GM21423 (cell line): ENCODE results near the gene MAGI2.

Experiments
- ATAC-seq: cut with Tn5 transposase; IDR thresholded peaks from one replicate; pipeline ENCODE4 v1.9.1; 2021; ENCODE audit warnings: mild to moderate bottlenecking, moderate library complexity; ENCODE audit not compliant: unreplicated experiment

MAGI2 gene

DNA sequence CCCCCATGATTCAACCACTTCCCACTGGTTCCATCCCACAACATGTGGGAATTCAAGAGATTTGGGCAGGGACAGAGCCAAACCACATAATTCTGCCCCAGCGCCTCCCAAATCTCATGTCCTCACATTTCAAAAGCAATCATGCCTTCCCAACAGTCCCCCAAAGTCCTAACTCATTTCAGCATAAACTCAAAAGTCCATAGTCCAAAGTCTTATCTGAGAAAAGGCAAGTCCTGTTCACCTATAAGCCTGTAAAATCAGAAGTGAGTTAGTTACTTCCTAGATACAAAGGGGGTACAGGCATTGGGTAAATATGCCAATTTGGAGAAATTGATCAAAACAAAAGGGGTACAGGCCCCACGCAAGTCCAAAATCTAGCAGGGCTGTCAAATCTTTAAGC lies 272.9 kb downstream of the MAGI2 start:
- no peak for ATAC-seq

DNA sequence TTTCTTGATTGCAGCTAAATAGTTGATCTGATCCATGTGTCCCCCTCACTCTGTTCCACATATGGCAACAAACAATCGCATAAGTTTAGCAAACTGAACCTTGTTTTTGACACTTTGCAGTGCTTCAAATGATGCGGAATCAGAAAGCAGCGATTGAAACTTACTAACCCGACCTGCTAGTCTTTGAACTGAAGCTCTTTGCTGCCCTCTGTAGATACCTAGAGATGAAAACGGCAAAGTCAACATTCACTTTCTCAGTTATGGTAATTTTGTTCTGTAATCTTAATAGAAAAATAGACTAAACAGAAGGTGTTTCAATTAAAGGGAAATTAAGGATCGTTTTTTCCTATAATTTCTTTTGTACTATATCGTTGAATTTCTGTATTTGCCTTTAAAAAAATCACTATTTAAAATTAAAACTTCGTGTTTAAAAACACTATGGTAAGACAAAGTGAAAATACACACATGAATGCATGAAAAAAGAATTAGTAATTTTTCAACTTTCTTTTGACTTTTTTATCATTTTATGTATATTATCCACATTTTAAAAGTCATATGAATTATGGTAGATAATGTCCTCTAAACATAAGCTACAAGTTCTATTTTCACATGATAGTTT lies 276.5 kb downstream of the MAGI2 start:
- ATAC-seq: no peak

DNA sequence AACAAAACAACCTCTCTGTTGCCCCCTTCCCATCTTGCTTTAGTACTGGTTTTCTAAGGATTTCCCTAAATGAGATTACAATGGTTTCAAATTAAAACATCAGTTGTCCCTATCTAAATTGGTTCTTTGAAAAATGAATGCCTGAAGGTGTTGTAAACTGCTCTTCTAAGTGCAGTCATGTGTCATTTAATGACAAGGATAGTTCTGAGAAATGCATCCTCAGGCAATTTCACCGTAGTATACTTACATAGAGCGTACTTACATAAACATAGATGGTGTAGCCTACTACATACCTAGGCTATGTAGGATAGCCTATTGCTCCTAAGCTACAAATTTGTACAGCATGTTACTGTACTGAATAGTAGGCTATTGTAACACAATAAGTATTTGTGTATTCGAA lies 278.1 kb downstream of the MAGI2 start:
- no peak for ATAC-seq

DNA sequence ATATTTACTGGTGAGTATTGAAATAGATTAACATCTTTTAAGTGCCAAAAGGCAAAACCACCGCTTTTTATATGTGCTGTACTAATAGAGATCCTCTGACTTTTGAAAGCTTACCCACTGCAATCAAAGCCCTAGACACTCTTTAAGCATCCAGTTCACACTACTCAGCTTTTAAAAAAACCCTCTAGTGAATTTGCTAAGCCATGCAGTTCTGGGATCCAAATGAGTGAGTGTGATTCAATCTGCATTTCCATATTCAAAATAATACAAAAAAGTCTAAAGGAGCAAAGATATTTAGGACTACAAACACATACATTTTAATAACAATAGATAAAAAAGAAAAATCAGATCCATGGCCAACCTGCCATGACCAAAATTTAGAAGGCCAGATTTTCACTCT lies 288.2 kb downstream of the MAGI2 start:
- ATAC-seq: no peak

DNA sequence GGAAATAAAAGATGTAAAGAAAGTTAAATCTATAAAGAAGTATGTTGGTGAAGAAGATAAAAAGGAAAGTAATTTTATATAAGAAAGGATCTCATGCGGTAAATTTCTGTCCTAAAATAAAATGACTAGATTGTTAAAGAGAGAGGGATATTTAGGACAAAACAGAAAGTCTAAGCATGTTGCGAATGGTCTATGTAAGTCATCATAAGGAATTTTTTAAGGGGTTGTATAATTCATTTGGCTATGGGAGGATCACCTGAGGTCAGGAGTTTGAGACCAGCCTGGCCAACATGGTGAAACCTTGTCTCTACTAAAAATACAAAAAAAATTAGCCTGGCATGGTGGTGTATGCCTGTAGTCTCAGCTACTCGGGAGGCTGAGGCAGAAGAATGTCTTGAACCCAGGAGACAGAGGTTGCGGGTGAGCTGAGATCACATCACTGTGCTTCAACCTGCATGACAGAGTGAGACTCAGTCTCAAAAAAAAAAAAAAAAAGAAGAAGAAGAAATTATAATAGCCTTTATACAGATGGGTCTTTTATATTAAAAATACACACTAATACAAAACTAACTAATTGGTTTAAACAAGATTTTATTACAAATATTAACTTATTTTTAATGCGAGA lies 294.3 kb downstream of the MAGI2 start:
- no peak for ATAC-seq

DNA sequence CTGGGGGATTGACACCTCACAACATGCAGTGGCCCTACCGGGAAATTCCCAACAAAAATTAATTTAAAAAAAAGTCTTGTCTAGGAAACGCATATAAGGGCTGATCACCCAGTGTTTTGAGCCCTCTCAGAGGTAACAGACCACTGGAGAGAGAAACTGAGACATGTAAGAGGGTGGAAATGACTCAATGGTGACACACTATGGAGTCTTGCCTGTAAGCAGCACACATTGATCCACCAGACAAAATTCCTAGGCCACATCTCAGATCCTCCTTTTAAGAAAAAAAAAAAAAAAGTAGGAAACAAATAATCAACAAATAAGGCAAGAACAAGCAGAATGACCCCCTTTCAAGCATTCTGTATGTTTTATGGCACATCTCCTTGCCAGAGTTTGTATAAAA lies 296.2 kb downstream of the MAGI2 start:
- no peak for ATAC-seq

DNA sequence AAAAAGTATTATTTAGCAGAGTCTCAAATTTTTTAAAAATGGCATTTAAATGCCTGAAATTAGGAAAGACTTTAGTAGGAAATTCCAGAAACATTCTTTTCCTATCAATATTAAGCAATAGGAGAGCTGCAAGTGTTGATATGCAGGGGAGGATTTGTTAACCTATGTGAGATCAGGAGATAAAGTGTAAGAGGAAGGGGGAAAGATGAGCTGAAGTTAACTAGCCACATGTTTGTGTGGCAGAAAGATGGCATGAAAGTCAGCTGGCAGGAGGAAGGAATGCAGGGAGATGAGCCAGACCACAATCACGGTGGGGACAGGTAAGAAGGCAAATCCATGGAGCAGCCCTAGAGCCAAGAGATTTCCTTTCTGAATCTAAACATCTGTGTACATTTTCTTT lies 303.6 kb downstream of the MAGI2 start:
- no peak for ATAC-seq

DNA sequence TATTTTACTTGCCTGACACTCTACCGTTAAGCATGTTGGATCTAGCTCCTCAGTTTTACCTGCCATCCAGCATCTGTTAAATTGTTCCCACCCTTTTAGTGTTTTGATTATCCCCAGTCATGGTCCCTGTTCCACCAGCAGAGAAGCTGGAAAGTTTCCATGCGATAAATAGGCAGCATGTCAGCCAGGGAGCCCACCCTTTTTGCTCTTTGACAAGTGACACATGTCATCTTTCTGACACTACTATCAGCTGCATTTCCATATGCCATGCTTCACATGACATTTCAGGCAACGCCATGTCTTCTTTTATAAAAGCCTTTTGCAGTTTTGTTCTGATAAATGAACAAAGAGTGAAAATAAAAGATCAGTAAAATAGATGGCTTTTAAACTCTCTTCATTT lies 310.8 kb downstream of the MAGI2 start:
- ATAC-seq: no peak

DNA sequence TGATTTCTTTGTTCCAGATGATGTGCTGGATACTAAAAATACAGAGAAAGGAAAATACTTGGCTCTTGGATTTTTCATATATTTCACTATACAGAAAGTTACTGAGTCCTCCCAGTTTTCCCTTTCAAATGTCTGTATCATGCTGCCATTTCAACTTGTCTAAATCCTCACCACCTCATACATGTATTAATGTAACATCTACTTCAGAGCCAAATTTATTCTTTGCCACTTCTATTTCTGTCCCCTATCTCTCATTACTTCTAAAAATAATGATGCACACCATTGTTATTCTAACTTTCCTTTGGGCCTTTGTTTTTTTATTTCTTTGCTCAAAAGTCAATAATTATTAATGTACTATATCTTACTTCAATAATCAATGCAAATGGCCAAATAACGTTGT lies 312.2 kb downstream of the MAGI2 start:
- ATAC-seq: no peak

DNA sequence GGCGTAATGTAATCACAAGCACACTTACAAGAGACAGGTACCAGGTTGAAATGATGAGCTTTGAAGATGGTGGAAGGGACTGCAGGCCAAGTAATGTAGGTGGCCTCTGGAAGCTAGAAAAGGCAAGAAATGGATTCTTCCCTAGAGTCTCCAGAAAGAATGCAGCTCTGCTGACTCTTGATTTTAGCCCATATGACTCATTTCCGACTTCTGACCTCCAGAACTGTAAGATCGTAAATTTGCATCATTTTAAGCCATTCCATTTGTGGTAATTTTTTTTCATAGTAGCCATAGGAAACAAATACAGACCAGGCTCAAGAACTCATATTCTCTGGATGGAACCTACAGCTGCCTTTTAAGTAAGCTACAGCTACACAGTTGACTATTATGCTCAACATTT lies 315.5 kb downstream of the MAGI2 start:
- ATAC-seq: no peak

DNA sequence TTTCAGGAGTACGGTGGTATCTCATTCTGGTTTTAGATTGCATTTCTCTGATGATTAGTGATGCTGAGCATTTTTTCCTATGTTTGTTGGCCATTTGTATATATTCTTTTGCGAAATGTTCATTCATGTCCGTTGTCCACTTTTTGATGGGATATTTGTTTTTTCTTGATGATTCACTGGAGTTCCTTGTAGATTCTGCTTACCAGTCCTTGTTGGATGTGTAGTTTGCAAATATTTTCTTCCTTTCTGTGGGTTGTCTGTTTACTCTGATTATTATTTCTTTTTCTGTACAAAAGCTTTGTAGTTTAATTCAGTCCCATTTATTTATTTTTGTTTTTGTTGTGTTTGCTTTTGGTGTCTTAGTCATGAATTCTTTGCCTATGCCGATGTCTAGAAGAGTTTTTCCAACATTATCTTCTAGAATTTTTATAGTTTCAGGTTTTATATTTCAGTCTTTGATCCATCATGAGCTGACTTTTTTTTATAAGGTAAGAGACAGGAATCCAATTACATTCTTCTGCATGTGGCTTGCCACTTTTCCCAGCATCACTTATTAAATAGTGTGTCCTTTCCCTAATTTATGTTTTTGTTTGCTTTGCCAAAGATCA lies 320.5 kb downstream of the MAGI2 start:
- no peak for ATAC-seq

DNA sequence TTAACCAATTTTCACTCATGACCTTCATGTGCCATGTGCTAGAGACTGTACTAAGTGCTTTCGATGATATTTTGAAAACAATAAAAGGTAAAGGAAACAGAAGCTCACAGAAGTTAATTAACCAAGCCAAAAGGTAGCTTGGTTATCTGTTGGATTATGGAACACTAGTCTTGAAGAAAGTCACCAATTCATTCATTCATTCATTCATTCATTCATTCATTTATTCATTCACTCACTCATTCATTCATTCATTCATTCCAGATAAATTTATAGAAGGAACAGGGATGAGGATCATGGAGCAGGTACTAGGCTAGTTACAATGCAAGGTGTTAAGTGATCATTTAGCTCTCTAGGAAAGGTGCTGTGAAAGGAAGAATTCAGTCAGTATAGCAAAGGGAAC lies 322.8 kb downstream of the MAGI2 start:
- ATAC-seq: no peak

DNA sequence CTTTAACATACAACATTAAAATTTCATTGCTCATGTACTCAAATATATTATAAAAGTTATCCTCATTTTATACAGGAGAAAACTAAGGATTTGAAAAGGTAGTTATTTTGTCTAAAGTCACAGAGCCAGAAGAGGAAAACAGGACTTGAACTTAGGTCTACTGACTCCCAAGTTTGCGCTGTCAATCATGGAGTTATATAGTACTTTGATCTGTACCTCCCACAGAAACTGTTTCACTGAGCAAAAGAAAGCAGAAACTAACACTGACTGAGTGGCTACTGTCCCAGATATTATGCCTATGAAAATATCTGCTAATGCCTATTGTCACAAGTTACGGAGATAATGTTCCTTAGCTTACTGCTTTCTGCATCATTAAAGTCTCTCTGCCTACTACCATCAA lies 329.1 kb downstream of the MAGI2 start:
- ATAC-seq: no peak

DNA sequence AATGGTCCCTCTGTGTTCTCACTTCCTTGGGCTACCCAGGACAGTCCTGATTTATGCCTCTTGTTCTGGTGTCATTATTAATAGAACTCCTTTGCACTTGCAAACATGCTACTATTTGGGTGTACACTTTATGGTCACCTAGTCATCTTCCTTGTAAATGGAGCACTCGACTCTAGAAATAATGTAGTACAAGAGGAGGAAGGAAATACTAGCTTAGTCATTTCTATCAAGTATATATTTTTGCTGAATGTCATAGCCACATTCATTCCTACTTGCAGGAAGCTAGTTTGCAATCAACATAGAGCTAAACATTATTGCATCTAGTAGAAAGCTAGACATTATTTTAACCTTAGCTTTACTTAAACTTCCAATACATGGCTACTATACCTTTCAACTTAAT lies 335.3 kb downstream of the MAGI2 start:
- no peak for ATAC-seq

DNA sequence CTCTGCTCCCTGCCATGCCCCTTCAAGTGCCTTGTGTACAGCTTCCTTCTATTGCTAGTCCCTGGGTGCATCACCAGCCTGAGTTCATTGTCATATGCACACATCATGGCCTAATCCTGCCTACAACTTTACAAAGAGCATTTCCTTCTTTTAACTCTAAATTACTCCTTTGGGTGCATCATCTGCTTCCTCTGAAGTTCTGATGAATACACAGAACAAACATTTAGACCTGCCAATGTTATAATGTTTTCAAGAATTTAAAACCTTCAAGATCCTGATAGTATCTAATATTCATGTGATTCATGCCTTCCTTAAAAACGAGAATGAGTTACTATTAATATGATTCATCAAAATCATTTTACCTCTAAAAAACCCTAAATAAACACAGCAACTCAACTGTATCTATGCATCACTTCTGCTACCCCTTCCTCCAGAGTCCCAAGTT lies 357.1 kb downstream of the MAGI2 start:
- no peak for ATAC-seq

DNA sequence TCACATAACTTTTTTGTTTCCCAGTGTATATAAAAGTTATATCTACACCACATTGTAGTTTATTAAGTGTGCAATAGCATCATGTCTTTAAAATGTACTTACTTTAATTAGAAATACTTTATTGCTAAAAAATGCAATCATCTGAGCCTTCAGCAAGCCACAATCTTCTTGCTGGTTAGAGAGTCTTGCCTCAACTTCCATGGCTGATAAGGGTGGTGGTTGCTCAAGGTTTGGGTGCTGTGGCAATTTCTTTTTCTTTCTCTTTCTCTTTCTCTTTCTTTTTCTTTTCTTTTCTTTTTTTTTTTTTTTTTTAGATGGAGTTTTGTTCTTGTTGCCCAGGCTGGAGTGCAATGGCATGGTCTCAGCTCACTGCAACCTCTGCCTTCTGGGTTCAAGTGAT lies 360.0 kb downstream of the MAGI2 start:
- no peak for ATAC-seq

DNA sequence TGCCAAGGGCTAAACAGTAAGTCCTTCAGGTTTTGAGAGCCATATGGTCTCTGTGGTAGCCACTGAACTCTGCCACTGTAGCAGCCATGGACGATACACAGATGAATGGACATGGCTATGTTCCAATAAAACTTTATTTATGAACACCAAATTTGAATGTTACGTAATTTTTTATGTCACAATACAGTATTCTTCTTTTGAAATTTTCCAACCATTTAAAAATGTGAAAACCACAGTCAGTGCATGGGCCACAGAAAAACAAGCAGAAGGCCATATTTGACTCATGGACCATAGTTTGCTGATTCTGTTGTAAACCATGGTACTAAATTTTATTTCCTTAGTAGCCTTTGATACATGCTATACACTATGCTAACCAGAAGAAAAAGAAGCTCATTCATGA lies 361.8 kb downstream of the MAGI2 start:
- no peak for ATAC-seq

DNA sequence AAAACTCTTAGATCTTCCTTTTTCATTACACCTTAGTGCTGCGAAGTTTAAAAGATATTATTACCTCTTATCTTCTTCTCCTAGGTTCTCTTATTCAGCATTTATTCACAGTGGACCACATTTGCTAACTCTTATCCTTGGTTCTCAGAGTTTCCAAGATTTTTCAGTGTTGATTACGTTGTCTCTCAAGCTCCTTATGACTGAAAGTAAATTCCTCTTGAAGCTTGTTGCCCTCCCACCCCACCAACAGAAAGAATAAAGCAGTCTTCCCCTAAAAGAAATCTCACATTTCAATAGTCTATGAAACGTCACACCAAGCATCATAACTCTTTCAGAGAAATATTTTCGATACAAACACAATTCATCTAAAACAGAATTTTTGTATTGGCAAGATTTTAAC lies 362.5 kb downstream of the MAGI2 start:
- no peak for ATAC-seq

DNA sequence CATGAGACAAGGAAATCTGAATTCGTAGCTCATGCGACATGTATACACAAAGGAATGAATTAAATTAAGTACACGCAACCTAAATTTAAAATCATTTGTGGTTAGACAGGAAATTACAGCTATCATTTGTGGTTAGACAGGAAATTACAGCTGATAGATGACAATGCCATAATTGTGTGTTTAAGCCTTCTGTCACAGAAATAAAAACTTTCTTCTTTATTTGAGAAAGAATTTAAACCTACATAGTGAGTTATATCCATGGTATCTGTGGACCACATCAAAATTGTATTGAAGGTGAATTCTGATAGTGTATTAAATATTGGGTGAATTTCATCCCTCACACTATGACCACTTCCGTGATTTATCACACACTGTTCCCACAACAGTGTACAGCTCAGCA lies 362.9 kb downstream of the MAGI2 start:
- no peak for ATAC-seq

DNA sequence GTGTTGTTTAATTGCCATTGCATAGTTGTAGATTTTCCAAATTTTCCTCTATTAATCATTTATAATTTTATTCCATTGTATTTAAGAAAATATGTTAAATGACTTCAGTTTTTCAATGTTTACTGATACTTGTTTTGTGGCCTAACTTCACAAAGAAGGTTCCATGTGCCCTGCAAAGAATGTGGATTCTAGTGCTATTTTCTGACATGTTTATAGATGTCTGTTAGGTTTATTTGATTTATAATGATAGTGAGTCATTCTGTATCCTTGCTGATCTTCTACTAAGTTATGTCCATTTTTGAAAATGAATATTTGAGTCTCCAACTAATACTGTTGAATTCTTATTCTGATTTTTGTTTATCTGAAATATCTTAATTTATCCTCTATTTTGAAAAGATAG lies 369.0 kb downstream of the MAGI2 start:
- no peak for ATAC-seq

DNA sequence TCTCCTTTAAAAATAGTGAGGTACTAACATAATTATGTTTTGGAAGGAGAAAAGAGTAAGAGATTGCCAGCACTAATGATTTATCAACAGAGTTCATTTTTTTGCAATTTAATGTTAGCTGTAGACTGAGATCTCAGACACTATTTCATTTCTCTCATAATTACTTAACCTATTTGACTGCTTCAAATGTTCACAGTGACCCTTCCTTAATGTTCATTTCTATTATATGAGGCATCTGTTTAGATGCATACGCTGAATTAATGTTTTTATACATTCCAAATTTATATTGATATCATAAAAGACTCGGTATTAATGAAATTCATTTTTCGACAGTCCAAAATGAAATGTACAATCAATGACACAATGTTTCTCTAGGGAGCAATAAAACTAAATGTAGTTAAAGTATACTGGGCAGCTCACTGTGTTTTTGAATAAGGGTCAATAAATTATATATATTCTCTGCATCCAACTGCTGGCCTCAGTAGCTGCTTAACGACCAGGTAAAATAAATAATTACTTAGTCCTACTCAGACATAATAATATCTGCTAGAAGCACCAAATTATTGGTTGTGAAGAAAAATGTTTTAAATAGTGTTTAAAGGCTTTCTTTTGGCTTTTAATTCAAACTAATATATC lies 373.4 kb downstream of the MAGI2 start:
- no peak for ATAC-seq

DNA sequence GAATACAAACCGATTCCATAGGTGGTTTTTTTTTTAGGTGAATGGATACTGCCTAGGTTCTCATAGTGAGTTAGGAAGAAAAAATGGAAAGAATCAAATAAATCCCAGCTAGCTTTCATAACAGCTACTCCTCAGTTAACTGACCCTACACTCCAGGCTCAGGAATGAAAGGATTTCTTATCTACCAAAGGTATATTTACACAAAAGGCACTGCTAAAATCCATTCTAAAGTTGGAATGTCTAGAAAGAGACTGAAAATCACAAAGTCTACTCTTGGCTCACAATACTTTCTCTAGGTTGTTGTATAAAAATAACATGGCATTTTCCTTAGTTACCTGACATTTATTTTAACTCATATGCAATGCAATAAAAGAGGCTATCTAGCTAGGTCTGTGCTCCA lies 375.2 kb downstream of the MAGI2 start:
- no peak for ATAC-seq
